Left lung (tissue), 10 donors: Measurements from ENCODE around the gene CDK11B. TPM values are rescaled to one million over a fixed set of nuclear protein-coding genes. Genes with fewer than 3 reads are reported as not detected.

Experiments used
- ATAC-seq: fragments of 200-7000 bp; cut with Tn5 transposase; one replicate; pipeline ENCODE4 v1.9.1; 2020; ENCODE audit warnings: moderate library complexity
- DNase-seq, 4 donors: peaks; one replicate each; pipeline ENCODE4 v3.0.0-alpha.2; 2013 to 2020
- H3K27ac ChIP-seq, 2 donors: fragments of 200-600 bp; sonication (generic) in 1 of 2; one replicate each; pipeline versions ENCODE4 v1.5.0 to v1.8.0; 2020 to 2021
- H3K27me3 ChIP-seq, 2 donors: fragments of 200-600 bp; sonication (generic) in 1 of 2; one replicate each; pipeline versions ENCODE4 v1.5.0 to v1.8.0; 2020 to 2021
- H3K36me3 ChIP-seq, 2 donors: fragments of 200-600 bp; sonication (generic) in 1 of 2; one replicate each; pipeline versions ENCODE4 v1.5.0 to v1.8.0; 2020 to 2021
- H3K4me1 ChIP-seq, 2 donors: fragments of 200-600 bp; one replicate each; pipeline ENCODE4 v1.8.0; 2021
- H3K4me3 ChIP-seq, 2 donors: fragments of 200-600 bp; sonication (generic) in 1 of 2; one replicate each; pipeline versions ENCODE4 v1.5.0 to v1.8.0; 2020 to 2021; ENCODE audit warnings: mild to moderate bottlenecking in 1 of 2
- H3K9me3 ChIP-seq, 2 donors: fragments of 200-600 bp; sonication (generic) in 1 of 2; one replicate each; pipeline versions ENCODE4 v1.5.0 to v1.8.0; 2020 to 2021
- intact Hi-C, 2 donors: fragments of 100-400 bp; cut with DNase I; formaldehyde crosslinking; loops; one replicate each; pipeline versions ENCODE4 v1.11.2 to v1.14.2; 2022
- polyA plus RNA-seq, 6 donors: library from polyadenylated mRNA; unstranded; fragments of 120-200 nt; gene quantifications; one replicate each; pipeline ENCODE4 v1.2.1, GENCODE V29; 2013; ENCODE audit not compliant: insufficient read length in 6 of 6
- total RNA-seq, 2 donors: library from RNA; stranded (reverse); fragmentation: NEBNext Ultra II Directional; extraction: Animal tissue kit (Norgen Biotek cat#: 25700); gene quantifications; one replicate each; pipeline ENCODE4 v1.2.1, GENCODE V29; 2021
- TF ChIP-seq, protein P1 (sequence below), 2 donors: fragments of 200-600 bp; sonication (generic) in 1 of 2; IDR thresholded peaks; one replicate each; pipeline versions ENCODE4 v1.5.0 to v1.8.0; 2021; ENCODE audit warnings: antibody characterized with exemption in 2 of 2
- donor health status: DM: no; HTN: yes; CAD: no.
- donor health status: DM: no; HTN: no; CAD: no.

The CDK11B gene
- total and polyA plus RNA-seq, 8 donors: 16.3 to 46.8 (median 40.2) TPM

DNA sequence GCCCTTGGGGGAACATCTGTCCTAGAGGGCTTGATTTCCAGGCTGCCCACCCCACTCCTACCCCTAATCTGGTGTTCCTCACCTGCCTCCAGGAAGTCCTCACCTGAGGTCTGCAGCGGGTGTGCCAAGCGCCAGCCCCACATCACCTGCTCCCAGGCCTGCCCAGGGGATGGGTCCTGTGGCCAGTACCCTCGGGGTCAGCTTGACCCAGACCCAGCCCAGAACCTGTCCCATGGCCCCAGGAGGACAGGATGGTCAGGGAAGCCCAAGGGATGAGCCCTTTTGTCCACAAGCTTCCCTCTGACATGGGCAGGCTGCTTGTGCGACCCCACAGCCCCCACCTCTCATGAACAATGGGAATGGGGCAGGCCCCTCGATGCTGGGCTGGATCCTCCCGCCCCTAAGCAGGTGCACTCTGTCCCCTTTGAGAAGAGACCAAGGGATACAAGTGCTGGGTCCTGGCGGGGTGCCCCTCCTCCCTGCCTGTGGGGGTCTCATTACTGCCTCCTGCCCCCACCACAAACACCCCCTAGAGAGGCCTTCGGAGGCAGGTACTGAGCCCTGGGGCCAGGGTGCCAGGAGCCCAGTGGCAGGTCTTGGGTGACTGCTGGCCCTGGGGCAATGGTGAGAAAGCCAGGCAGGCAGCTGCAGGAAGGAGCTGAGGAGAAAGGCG is 40.3 kb downstream of the CDK11B start:
- DNase-seq (peak in 1 of 4 donors; percentile 54), ATAC-seq (no peak)
- Histone ChIP-seq H3K36me3 (peaks cover 0 to 8% of the 10 kb centered on the region in 2 donors), H3K27me3 (no peaks in the 10 kb centered on the region), H3K27ac (no peak overlapping the region), H3K4me3 (no peak overlapping the region), H3K4me1 (peaks cover 21 to 30% of the 10 kb centered on the region in 2 donors), H3K9me3 (no peaks in the 10 kb centered on the region)
- TF ChIP-seq, protein P1, sequence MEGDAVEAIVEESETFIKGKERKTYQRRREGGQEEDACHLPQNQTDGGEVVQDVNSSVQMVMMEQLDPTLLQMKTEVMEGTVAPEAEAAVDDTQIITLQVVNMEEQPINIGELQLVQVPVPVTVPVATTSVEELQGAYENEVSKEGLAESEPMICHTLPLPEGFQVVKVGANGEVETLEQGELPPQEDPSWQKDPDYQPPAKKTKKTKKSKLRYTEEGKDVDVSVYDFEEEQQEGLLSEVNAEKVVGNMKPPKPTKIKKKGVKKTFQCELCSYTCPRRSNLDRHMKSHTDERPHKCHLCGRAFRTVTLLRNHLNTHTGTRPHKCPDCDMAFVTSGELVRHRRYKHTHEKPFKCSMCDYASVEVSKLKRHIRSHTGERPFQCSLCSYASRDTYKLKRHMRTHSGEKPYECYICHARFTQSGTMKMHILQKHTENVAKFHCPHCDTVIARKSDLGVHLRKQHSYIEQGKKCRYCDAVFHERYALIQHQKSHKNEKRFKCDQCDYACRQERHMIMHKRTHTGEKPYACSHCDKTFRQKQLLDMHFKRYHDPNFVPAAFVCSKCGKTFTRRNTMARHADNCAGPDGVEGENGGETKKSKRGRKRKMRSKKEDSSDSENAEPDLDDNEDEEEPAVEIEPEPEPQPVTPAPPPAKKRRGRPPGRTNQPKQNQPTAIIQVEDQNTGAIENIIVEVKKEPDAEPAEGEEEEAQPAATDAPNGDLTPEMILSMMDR (IDR thresholded peaks at IDR 0.05): no peak
- intact Hi-C loops: no loop called here

DNA sequence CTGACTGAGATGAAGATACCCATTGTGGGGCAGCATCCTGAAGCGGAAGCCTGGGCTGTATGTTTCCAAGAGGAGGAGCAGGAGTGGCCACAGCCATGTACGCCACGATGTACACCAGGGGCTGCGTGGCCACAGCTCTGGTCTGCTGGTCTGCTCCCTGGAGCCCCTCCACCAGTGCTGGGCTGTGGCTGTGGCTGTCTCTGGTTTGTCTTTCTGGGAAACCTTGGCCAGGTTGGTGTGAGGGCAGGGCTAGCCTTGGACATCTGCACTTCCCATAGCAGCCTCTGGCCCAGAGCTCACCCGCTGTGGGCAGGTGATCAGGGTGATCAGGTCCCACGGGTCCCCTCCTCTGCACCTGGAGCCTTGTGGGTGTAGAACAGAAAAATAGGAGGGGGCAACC is 40.9 kb downstream of the CDK11B start:
- intact Hi-C loops: no loop called here
- H3K36me3 ChIP-seq: peaks cover 0 to 8% of the 10 kb centered on the region in 2 donors
- H3K9me3 ChIP-seq: no peaks in the 10 kb centered on the region
- H3K27ac ChIP-seq: no peak overlapping the region
- H3K4me1 ChIP-seq: peaks cover 25 to 34% of the 10 kb centered on the region in 2 donors
- TF ChIP-seq, protein P1 (IDR thresholded peaks at IDR 0.05): no peak
- no peak overlapping the region for H3K4me3 ChIP-seq
- DNase-seq (peak in 1 of 4 donors; percentile 61), ATAC-seq (no peak)
- H3K27me3 ChIP-seq: no peaks in the 10 kb centered on the region

GRCh38 chr1:1617516-1617915 is 41.3 kb downstream of the CDK11B start:
- no peaks in the 10 kb centered on the region for H3K9me3 ChIP-seq
- H3K4me1 ChIP-seq: peaks cover 25 to 34% of the 10 kb centered on the region in 2 donors
- no peak overlapping the region for H3K4me3 ChIP-seq
- DNase-seq (peak in 1 of 4 donors; percentile 34), ATAC-seq (no peak)
- TF ChIP-seq, protein P1 (IDR thresholded peaks at IDR 0.05): no peak
- H3K27ac ChIP-seq: no peak overlapping the region
- intact Hi-C loops: no loop called here
- no peaks in the 10 kb centered on the region for H3K27me3 ChIP-seq
- peaks cover 0 to 8% of the 10 kb centered on the region in 2 donors for H3K36me3 ChIP-seq

GRCh38 chr1:1616838-1617237 is 42.0 kb downstream of the CDK11B start:
- H3K27ac ChIP-seq: no peak overlapping the region

More at GRCh38 chr1:1616838-1617237, 42.0 kb downstream of the CDK11B start:
- peaks cover 25 to 36% of the 10 kb centered on the region in 2 donors for H3K4me1 ChIP-seq
- TF ChIP-seq, protein P1 (IDR thresholded peaks at IDR 0.05): no peak
- peak in 1 of 4 donors; percentile 80 for DNase-seq
- intact Hi-C loops: no loop called here
- H3K27me3 ChIP-seq: no peaks in the 10 kb centered on the region
- ATAC-seq: no peak
- peaks cover 0 to 8% of the 10 kb centered on the region in 2 donors for H3K36me3 ChIP-seq
- H3K4me3 ChIP-seq: peak overlapping the region; percentile 78 to 83
- no peaks in the 10 kb centered on the region for H3K9me3 ChIP-seq
